Tibial nerve (tissue), 4 donors: ENCODE data around the gene DNAJB6. TPM values are rescaled to one million over a fixed set of nuclear protein-coding genes. Genes with fewer than 3 reads are reported as not detected.

Source experiments
- DNase-seq, 2 donors: peaks; one replicate each; pipeline ENCODE4 v3.0.0-alpha.2; 2019; ENCODE audit warnings: low spot score in 2 of 2
- H3K27ac ChIP-seq, 4 donors: fragments of 200-600 bp; sonication (generic) in 3 of 4; one replicate each; pipeline ENCODE4 v1.5.1; 2017 to 2019; ENCODE audit warnings: mild to moderate bottlenecking in 1 of 4
- H3K27me3 ChIP-seq, 2 donors: fragments of 200-600 bp; sonication (generic) in 1 of 2; one replicate each; pipeline versions ENCODE4 v1.5.1 to v1.6.0; 2017 to 2019
- H3K36me3 ChIP-seq, 3 donors: fragments of 200-600 bp; sonication (generic); one replicate each; pipeline ENCODE4 v1.5.1; 2018 to 2019
- H3K4me1 ChIP-seq, 4 donors: fragments of 200-600 bp; sonication (generic) in 3 of 4; one replicate each; pipeline ENCODE4 v1.5.1; 2017 to 2019
- H3K4me3 ChIP-seq, 4 donors: fragments of 200-600 bp; sonication (generic) in 3 of 4; one replicate each; pipeline ENCODE4 v1.5.1; 2017 to 2019; ENCODE audit warnings: mild to moderate bottlenecking in 1 of 4, moderate library complexity in 1 of 4
- H3K9me3 ChIP-seq, 4 donors: fragments of 200-600 bp; sonication (generic) in 3 of 4; one replicate each; pipeline ENCODE4 v1.5.1; 2017 to 2019
- EP300 ChIP-seq, 2 donors: sonication (generic); formaldehyde crosslinking; IDR thresholded peaks; one replicate each; pipeline ENCODE4 v1.6.1; 2017; ENCODE audit warnings: antibody characterized with exemption in 2 of 2, mild to moderate bottlenecking in 1 of 2
- POLR2A ChIP-seq, 2 donors: fragments of 450-650 bp; IDR thresholded peaks; one replicate each; pipeline ENCODE4 v1.6.1; 2017; ENCODE audit warnings: antibody characterized with exemption in 2 of 2, mild to moderate bottlenecking in 2 of 2, moderate library complexity in 2 of 2
- WGBS, 2 donors: methylation state at CpG; one replicate each; pipeline ENCODE4 v1.1.5; 2018; 5-methylcytosine and 5-hydroxymethylcytosine counted together
- total RNA-seq, 4 donors: library from RNA; depleted of rRNA; stranded (reverse); fragments of >200 nt; gene quantifications; one replicate each; pipeline ENCODE4 v1.1.0, GENCODE V29; 2016
- TF ChIP-seq, protein P1 (sequence below), 5 experiments: fragments of 200-600 bp in 3 of 5; fragments of 450-650 bp in 2 of 5; sonication (generic) in 3 of 5; IDR thresholded peaks; one replicate each; pipeline ENCODE4 v1.5.1; 2016 to 2019; ENCODE audit warnings: antibody characterized with exemption in 5 of 5, mild to moderate bottlenecking in 3 of 5, moderate library complexity in 2 of 5

Gene DNAJB6
- total RNA-seq, 4 donors from 2014 or later: 85.5 to 106 (median 96.9) TPM

DNA sequence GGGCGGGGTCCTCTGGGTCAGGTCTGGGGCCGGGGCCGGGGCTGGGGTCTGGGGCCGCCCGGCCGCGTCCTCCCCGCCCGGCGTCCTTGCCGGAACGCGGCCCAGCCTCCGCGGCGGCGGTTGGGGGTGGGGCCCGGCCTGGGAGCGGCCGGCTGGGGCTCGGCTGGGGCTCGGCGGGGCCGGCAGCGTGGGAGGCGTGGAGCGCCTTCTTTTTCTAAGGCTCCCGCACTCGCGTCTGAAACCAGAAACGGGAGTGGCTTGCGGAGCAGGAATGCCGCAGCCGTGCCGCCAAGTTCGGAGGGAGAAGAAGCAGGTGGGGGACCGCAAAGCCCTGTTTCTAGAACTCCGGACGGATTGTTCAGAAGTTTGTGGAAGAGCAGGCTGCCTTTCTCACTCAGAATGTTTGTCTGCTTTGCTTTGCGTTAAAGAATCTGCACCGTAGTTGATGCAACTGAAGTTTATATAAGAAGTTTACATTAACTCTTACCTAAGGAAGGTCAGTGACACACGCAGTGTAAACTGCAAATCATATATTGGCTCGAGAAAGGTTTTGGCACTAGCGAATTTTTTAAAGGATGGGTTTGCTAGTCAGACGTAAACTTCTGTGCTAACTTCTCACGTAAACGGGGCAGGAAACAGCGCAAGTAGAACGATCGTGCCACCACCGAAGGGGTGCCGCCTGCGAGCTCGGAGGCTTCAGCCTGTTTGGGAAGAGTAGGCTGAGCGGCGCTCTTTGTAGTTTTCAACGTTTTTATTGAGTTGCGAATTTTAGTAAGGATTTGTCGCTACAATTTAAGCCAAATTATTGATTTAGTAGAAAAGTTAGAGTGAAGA, 729 bp downstream of the DNAJB6 start:
- H3K9me3 ChIP-seq: no peaks in the 10 kb centered on the region

DNA sequence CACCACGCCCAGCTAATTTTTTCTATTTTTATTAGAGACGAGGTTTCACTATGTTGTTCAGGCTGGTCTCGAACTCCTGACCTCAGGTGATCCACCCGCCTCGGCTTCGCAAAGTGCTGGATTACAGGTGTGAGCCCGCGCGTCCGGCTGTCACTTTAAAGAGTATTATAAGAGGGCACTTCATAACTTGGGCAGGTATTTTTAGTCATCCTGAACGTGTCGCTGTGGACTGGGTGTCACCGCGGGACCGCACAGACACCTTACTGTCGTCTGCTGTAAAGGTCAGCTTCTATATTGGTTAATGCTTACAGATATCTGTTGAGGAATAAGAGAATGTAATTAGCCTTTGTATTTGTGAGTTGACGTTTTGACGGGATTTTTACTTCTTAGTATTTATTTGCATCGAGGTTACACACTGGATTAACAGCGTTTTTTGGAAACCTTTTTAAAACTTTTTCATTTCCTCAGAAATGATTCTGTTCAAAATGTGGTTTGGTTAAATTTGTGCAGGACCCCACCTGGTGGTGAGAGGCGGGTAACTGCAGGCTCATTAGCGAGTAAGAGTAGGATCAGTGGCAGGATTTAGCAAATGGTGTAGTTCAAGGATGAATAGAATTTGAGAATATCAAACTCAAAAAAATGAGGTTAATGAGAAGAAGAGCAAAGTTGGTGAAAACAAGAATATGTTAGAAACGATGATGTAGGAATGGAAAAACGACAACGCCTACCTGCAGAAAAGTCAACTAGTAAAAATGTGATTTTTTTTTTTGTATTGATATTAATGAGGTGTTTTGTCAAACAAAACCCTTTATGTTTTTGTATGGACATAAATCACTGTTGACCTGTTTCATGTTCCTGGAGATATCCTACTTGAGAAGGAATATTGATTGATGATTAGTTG, 3.2 kb downstream of the DNAJB6 start:
- H3K4me1 ChIP-seq: peaks cover 0 to 60% (median 24%) of the 10 kb centered on the region in 4 donors
- H3K4me3 ChIP-seq: no peak overlapping the region
- TF ChIP-seq, protein P1, sequence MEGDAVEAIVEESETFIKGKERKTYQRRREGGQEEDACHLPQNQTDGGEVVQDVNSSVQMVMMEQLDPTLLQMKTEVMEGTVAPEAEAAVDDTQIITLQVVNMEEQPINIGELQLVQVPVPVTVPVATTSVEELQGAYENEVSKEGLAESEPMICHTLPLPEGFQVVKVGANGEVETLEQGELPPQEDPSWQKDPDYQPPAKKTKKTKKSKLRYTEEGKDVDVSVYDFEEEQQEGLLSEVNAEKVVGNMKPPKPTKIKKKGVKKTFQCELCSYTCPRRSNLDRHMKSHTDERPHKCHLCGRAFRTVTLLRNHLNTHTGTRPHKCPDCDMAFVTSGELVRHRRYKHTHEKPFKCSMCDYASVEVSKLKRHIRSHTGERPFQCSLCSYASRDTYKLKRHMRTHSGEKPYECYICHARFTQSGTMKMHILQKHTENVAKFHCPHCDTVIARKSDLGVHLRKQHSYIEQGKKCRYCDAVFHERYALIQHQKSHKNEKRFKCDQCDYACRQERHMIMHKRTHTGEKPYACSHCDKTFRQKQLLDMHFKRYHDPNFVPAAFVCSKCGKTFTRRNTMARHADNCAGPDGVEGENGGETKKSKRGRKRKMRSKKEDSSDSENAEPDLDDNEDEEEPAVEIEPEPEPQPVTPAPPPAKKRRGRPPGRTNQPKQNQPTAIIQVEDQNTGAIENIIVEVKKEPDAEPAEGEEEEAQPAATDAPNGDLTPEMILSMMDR (IDR thresholded peaks at IDR 0.05): peak; percentile 69 to 88 (median 85)
- TF ChIP-seq EP300 (IDR thresholded peaks at IDR 0.05): no peak
- H3K27ac ChIP-seq: no peak overlapping the region
- H3K36me3 ChIP-seq: no peaks in the 10 kb centered on the region
- no peaks in the 10 kb centered on the region for H3K27me3 ChIP-seq
- 56 to 57% methylated on average over 25 of the region's 25 CpGs for WGBS, 2 donors
- peak; percentile 61 to 81 for DNase-seq
- H3K9me3 ChIP-seq: no peaks in the 10 kb centered on the region

More for the DNA sequence above, 729 bp downstream of the DNAJB6 start:
- peaks cover 0 to 52% (median 22%) of the 10 kb centered on the region in 4 donors for H3K4me1 ChIP-seq
- H3K36me3 ChIP-seq: no peaks in the 10 kb centered on the region
- H3K4me3 ChIP-seq: peak overlapping the region; percentile 70 to 93 (median 88)
- no peak for TF ChIP-seq EP300 (IDR thresholded peaks at IDR 0.05)
- peak in 1 of 2 donors; percentile 6 for TF ChIP-seq POLR2A (IDR thresholded peaks at IDR 0.05)
- TF ChIP-seq, protein P1 (IDR thresholded peaks at IDR 0.05): no peak
- H3K27ac ChIP-seq: peak overlapping the region; percentile 95 to 100 (median 98)
- peak; percentile 18 to 28 for DNase-seq
- no peaks in the 10 kb centered on the region for H3K27me3 ChIP-seq
- WGBS, 2 donors: 0 to 1% methylated on average over 35 to 37 of the region's 59 CpGs

DNA sequence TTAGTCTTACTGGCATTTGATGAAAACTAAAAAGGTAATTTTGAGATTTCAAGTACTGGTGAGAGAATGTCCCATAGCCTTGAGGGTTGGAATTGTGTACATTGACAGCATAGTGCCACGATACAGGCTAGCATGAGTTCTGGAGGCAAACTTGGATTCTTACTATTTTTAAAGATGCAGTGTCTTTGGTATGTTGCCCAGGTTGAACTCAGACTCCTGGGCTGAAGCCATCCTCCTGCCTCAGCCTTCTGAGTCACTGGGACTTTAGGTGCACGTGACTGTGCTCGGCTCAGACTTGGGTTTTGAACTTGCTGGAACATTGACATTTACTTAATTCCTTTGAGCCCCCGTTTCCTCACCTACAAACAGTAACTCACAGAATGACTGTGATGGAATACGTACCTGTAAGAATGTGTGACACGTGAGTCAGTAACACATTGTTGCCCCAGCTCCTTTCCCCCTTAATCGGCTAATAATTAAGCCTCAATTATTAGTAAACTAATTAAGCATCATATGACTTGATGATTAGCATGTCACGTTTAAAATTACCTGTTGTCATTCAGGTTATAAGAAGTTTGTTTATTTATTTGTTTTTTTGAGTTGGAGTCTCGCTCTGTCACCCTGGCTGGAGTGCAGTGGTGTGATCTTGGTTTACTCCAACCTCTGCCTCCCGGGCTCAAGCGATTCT, 10.6 kb downstream of the DNAJB6 start:
- H3K36me3 ChIP-seq: no peaks in the 10 kb centered on the region
- no peaks in the 10 kb centered on the region for H3K9me3 ChIP-seq
- no peaks in the 10 kb centered on the region for H3K27me3 ChIP-seq
- peak; percentile 18 to 58 for DNase-seq
- 82 to 84% methylated on average over 11 of the region's 11 CpGs for WGBS, 2 donors
- H3K4me1 ChIP-seq: peaks cover 0 to 76% (median 19%) of the 10 kb centered on the region in 4 donors
- peak overlapping the region in 1 of 4 donors; percentile 7 for H3K4me3 ChIP-seq
- peak overlapping the region in 1 of 4 donors; percentile 11 for H3K27ac ChIP-seq
- TF ChIP-seq, protein P1 (IDR thresholded peaks at IDR 0.05): no peak
- no peak for TF ChIP-seq EP300 (IDR thresholded peaks at IDR 0.05)
- no peak for TF ChIP-seq POLR2A (IDR thresholded peaks at IDR 0.05)

DNA sequence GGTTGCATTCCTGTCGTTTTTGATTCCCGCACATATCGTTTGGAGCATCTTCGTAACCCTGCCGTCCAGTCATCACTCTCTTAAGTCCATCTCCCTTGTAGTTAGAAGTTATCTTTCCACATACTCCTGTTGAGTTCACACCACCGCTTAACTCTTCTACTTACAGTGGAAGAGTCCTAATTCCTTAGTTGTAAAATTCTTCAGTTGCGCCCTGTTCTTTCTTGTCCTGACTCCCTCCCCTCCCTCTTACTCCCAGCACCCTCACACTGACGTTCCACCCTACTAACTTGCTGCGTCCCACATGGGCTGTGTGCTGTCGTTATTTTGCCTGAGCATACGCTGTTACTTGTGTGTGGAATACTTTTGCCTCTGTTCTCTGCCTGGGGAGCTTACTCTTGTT, 11.7 kb downstream of the DNAJB6 start:
- 73 to 76% methylated on average over 11 of the region's 11 CpGs for WGBS, 2 donors
- no peaks in the 10 kb centered on the region for H3K9me3 ChIP-seq
- peaks cover 0 to 74% (median 20%) of the 10 kb centered on the region in 4 donors for H3K4me1 ChIP-seq
- H3K27me3 ChIP-seq: no peaks in the 10 kb centered on the region
- no peaks in the 10 kb centered on the region for H3K36me3 ChIP-seq
- TF ChIP-seq, protein P1 (IDR thresholded peaks at IDR 0.05): no peak
- TF ChIP-seq EP300 (IDR thresholded peaks at IDR 0.05) (no peak), POLR2A (IDR thresholded peaks at IDR 0.05) (no peak)
- DNase-seq: no peak
- no peak overlapping the region for H3K27ac ChIP-seq
- no peak overlapping the region for H3K4me3 ChIP-seq
